Measurements from ENCODE around the gene ADGRV1.

GRCh38 chr5:90528601-90529193 lies 29.9 kb upstream of the ADGRV1 start:
- no peak for TF ChIP-seq POLR2A (IDR thresholded peaks at IDR 0.05)
- TF ChIP-seq CTCF (IDR thresholded peaks at IDR 0.05): no peak
